SK-N-MC (cell line): Measurements from ENCODE around the gene NME4.
"Not testable (repeated sequence)": the region's sequence is repeated elsewhere in the genome, so short reads cannot be mapped to it uniquely, and the experiment has no call there.

Source experiments
- DNase-seq: peaks from one replicate; pipeline ENCODE4 v3.0.0-alpha.2; 2011; ENCODE audit warnings: low read depth, low spot score
- H3K27ac ChIP-seq: fragments of 200-600 bp; sonication (generic); 2 replicates; pipeline ENCODE4 v1.5.1; 2016; ENCODE audit warnings: mixed run types
- H3K36me3 ChIP-seq: fragments of 200-600 bp; sonication (generic); 2 replicates; pipeline ENCODE4 v1.6.1; 2017; ENCODE audit warnings: antibody characterized with exemption, low read length, mixed read lengths; ENCODE audit not compliant: insufficient read depth
- H3K4me3 ChIP-seq: fragments of 200-600 bp; sonication (generic); 2 replicates; pipeline ENCODE4 v1.5.1; 2016
- H3K9ac ChIP-seq: fragments of 200-600 bp; sonication (generic); 2 replicates; pipeline ENCODE4 v1.8.0; 2017; ENCODE audit warnings: mixed run types, mixed read lengths; ENCODE audit not compliant: insufficient read length
- H3K9me3 ChIP-seq: fragments of 200-600 bp; sonication (generic); 2 replicates; pipeline ENCODE4 v1.6.1; 2017; ENCODE audit warnings: low read depth, mild to moderate bottlenecking, antibody characterized with exemption, low read length, moderate library complexity, mixed read lengths
- EZH2 ChIP-seq: fragments of 200-600 bp; sonication (generic); IDR thresholded peaks from one replicate; pipeline ENCODE4 v1.6.1; 2017; ENCODE audit warnings: antibody characterized with exemption
- FOXP2 ChIP-seq: optimal IDR thresholded peaks from 2 replicates; pipeline ENCODE3; 2011; ENCODE audit warnings: mild to moderate bottlenecking, moderate library complexity; ENCODE audit not compliant: insufficient read depth; ENCODE audit errors: extremely low read length, control extremely low read depth
- POLR2AphosphoS5 ChIP-seq: IDR thresholded peaks from 2 replicates; pipeline ENCODE4 v1.6.1; 2012; ENCODE audit warnings: mild to moderate bottlenecking, low read depth, low read length, borderline replicate concordance

Gene NME4

GRCh38 chr16:373848-374615 is 23.0 kb upstream of the NME4 start:
- H3K9ac ChIP-seq, result no peak overlapping the region

DNA sequence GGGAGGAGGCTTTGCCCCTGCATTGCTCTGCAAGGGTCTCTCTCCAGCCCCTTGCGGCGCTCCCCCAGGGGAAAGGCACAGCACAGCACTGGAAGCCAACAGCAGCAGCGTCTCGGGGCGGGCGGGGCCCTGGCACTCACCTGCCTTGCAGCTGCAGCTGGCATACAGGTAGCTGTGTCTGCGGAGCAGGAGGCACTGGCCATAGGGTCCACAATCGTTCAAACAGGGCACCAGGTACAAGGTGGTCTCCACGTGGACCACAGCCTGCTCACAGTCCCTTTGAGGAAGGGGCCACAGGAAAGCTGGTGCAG is 22.4 kb upstream of the NME4 start:
- Histone ChIP-seq H3K4me3 (no peak overlapping the region), H3K9me3 (no peaks in the 10 kb centered on the region), H3K9ac (no peak overlapping the region), H3K27ac (no peak overlapping the region), H3K36me3 (no peaks in the 10 kb centered on the region)
- no peak for DNase-seq
- TF ChIP-seq FOXP2, result no peak
- no peak for TF ChIP-seq EZH2
- no peak for TF ChIP-seq POLR2AphosphoS5

More at GRCh38 chr16:373848-374615, 23.0 kb upstream of the NME4 start:
- peaks cover under 1% of the 10 kb centered on the region; the same call in 1 of the 2 replicates for H3K36me3 ChIP-seq
- no peak for TF ChIP-seq POLR2AphosphoS5
- no peak for TF ChIP-seq FOXP2
- TF ChIP-seq EZH2, result no peak
- no peak overlapping the region for H3K4me3 ChIP-seq
- no peaks in the 10 kb centered on the region for H3K9me3 ChIP-seq
- H3K27ac ChIP-seq, result no peak overlapping the region
- no peak for DNase-seq

DNA sequence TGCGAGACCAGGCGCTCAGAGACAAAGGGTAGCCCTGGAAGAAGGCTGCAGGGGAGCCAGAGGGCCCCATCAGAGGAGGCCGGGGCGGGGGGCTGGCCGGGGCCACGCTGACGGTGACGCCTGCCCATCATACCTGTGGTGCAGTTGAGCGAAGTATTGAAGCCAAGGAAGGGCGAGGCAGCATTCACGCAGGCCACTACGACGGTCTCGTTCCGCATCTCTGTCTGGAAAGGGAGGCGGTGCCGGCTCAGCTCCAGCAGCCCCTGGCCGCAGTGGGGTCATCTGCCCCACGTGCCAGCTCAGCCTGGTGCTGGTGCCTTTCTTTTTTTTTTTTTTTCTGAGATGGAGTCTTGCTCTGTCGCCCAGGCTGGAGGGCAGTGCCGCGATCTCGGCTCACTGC is 21.8 kb upstream of the NME4 start:
- no peak for TF ChIP-seq EZH2
- TF ChIP-seq POLR2AphosphoS5, result no peak
- no peak for DNase-seq
- no peaks in the 10 kb centered on the region for H3K36me3 ChIP-seq
- H3K9me3 ChIP-seq, result no peaks in the 10 kb centered on the region
- H3K4me3 ChIP-seq, result no peak overlapping the region
- no peak overlapping the region for H3K9ac ChIP-seq
- H3K27ac ChIP-seq, result no peak overlapping the region

- TF ChIP-seq FOXP2, result no peak
- TF ChIP-seq POLR2AphosphoS5, result no peak
- TF ChIP-seq EZH2, result no peak
- no peaks in the 10 kb centered on the region for H3K9me3 ChIP-seq
- H3K4me3 ChIP-seq, result no peak overlapping the region
- no peaks in the 10 kb centered on the region for H3K36me3 ChIP-seq
- no peak overlapping the region for H3K27ac ChIP-seq
- DNase-seq, result no peak
- no peak overlapping the region for H3K9ac ChIP-seq
Measured at GRCh38 chr16:375927-376816, 20.8 kb upstream of the NME4 start.

DNA sequence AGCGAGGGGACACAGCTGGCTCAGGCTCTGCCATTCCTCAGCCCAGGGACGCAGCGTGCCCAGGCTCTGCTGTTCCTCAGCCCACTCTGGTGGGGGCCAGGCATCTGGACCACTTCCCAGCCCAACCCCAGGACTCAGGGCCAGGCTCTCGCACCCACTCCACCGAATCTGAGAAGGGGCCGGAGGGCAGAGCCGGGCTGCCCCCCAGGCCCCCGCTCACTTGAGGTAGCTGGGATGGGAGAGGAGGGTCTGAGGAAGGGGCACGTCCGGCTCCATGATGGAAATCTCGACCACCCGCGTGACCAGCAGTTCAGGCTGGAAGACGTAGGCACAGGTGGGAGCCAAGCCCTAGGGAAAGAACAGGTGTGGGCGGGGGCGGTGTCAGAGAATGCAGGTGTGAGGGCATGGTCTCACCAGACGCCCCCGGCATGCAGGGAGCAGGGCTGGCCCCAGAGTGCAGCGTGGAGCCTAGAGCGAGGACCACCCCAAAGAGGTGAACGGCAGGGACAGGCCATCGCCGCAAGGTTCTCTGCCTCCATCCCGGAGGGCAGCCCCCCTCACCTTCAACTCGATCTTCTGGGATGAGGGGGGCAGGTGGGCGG is 20.1 kb upstream of the NME4 start:
- H3K4me3 ChIP-seq, result no peak overlapping the region
- no peak overlapping the region for H3K9ac ChIP-seq
- H3K9me3 ChIP-seq, result no peaks in the 10 kb centered on the region
- no peak overlapping the region for H3K27ac ChIP-seq
- no peaks in the 10 kb centered on the region for H3K36me3 ChIP-seq
- TF ChIP-seq POLR2AphosphoS5 (no peak), FOXP2 (no peak), EZH2 (no peak)
- no peak for DNase-seq

DNA sequence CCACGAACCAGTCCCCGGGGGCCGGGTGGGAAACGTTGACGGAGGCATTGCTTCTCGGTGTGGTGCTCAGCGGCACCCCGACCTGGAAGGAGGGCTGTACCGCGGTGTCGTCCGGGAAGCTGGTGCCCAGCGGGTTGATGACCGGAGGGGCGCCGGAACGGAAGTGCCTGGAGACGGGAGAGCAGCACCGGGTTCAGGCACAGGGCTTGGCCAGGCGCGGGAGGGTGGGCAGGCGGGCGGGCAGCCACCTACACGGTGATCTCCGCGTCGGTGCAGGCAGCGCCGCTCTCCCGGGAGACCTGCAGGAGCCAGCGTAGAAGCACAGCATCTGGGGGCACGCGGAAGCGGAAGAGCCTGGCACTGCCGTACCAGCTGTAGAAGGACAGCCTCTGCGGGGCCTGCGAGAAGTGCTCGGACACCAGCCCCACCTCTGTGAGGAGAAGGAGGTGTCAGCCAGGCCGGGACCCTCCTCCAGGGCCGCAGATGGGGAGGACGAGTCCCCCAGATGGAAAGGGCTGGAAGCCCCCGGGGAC is 19.5 kb upstream of the NME4 start:
- TF ChIP-seq FOXP2, result no peak
- TF ChIP-seq EZH2, result no peak
- no peak for TF ChIP-seq POLR2AphosphoS5
- Histone ChIP-seq H3K4me3 (no peak overlapping the region), H3K36me3 (no peaks in the 10 kb centered on the region), H3K9me3 (no peaks in the 10 kb centered on the region), H3K9ac (no peak overlapping the region), H3K27ac (no peak overlapping the region)
- no peak for DNase-seq

DNA sequence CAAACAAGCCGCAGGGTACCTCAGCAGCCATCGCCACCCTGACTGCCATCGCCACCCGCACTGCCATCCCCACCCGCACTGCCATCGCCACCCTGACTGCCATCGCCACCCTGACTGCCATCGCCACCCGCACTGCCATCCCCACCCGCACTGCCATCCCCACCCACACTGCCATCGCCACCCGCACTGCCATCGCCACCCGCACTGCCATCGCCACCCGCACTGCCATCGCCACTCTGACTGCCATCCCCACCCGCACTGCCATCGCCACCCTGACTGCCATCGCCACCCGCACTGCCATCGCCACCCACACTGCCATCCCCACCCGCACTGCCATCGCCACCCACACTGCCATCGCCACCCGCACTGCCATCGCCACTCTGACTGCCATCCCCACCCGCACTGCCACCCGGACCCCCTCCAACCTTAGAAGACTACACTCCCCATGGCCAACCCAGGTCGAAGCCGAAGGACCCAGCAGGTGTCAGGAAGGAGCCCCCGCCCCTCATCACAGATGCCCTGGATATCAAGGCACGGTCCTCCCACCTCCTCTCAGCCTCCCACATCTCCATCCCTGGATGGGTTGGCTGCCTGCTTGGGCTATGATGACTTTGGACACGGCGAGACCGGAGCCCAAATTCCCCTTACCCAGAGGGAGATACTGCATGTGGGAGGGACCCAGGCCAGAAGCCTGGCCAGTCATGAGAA is 18.7 kb upstream of the NME4 start:
- H3K9me3 ChIP-seq, H3K27ac ChIP-seq, H3K4me3 ChIP-seq, DNase-seq, H3K36me3 ChIP-seq, H3K9ac ChIP-seq: not testable (repeated sequence)

- no peak overlapping the region for H3K4me3 ChIP-seq
- no peak for TF ChIP-seq POLR2AphosphoS5
- TF ChIP-seq FOXP2, result no peak
- TF ChIP-seq EZH2, result no peak
- H3K36me3 ChIP-seq, result no peaks in the 10 kb centered on the region
- no peak overlapping the region for H3K9ac ChIP-seq
- no peak overlapping the region for H3K27ac ChIP-seq
- no peaks in the 10 kb centered on the region for H3K9me3 ChIP-seq
- DNase-seq, result no peak
Measured at GRCh38 chr16:378821-379182, 18.2 kb upstream of the NME4 start.
